Testis (tissue), 2 donors: ENCODE data around the gene ALG2.

Experiments used
- CTCF ChIP-seq, 3 experiments: fragments of 450-650 bp in 2 of 3; fragments of 200-600 bp in 1 of 3; sonication (generic) in 1 of 3; IDR thresholded peaks; one replicate each; pipeline ENCODE4 v1.5.1; 2016 to 2019; ENCODE audit warnings: antibody characterized with exemption in 3 of 3, mild to moderate bottlenecking in 2 of 3, moderate library complexity in 1 of 3
- POLR2A ChIP-seq: fragments of 450-650 bp; IDR thresholded peaks from one replicate; pipeline ENCODE4 v1.6.1; 2017; ENCODE audit warnings: antibody characterized with exemption, mild to moderate bottlenecking, moderate library complexity

GRCh38 chr9:99199938-99200539, 21.7 kb downstream of the ALG2 start:
- TF ChIP-seq CTCF (IDR thresholded peaks at IDR 0.05) (no peak), POLR2A (no peak)
